ENCODE results near the gene C6orf136.

The C6orf136 gene

GRCh38 chr6:30601436-30601814, 45.5 kb upstream of the C6orf136 start:
- no peak overlapping the region for H3K4me3 ChIP-seq (ENCODE audit: low read length)
- no peak for DNase-seq (ENCODE audit: low read depth)
- TF ChIP-seq CTCF (IDR thresholded peaks at IDR 0.05; ENCODE audit: insufficient read depth, low read depth, low read length, missing control alignments), result no peak

- no peak overlapping the region for H3K4me3 ChIP-seq (ENCODE audit: low read length)
- DNase-seq (ENCODE audit: low read depth), result no peak
- TF ChIP-seq CTCF (IDR thresholded peaks at IDR 0.05; ENCODE audit: insufficient read depth, low read depth, low read length, missing control alignments), result no peak
Measured at GRCh38 chr6:30601815-30602641, 44.9 kb upstream of the C6orf136 start.

- no peak overlapping the region for H3K4me3 ChIP-seq (ENCODE audit: low read length)
- no peak for TF ChIP-seq CTCF (IDR thresholded peaks at IDR 0.05; ENCODE audit: insufficient read depth, low read depth, low read length, missing control alignments)
- no peak for DNase-seq (ENCODE audit: low read depth)
Measured at GRCh38 chr6:30603961-30604360, 43.0 kb upstream of the C6orf136 start.

- DNase-seq (ENCODE audit: low read depth), result no peak
- no peak overlapping the region for H3K4me3 ChIP-seq (ENCODE audit: low read length)
- no peak for TF ChIP-seq CTCF (IDR thresholded peaks at IDR 0.05; ENCODE audit: insufficient read depth, low read depth, low read length, missing control alignments)
Measured at GRCh38 chr6:30610065-30610464, 36.9 kb upstream of the C6orf136 start.

GRCh38 chr6:30611150-30611855, 35.6 kb upstream of the C6orf136 start:
- no peak for TF ChIP-seq CTCF (IDR thresholded peaks at IDR 0.05; ENCODE audit: insufficient read depth, low read depth, low read length, missing control alignments)
- H3K4me3 ChIP-seq (ENCODE audit: low read length), result no peak overlapping the region
- no peak for DNase-seq (ENCODE audit: low read depth)

- TF ChIP-seq CTCF (IDR thresholded peaks at IDR 0.05; ENCODE audit: insufficient read depth, low read depth, low read length, missing control alignments), result no peak
- no peak for DNase-seq (ENCODE audit: low read depth)
- H3K4me3 ChIP-seq (ENCODE audit: low read length), result no peak overlapping the region
Measured at GRCh38 chr6:30611856-30612194, 35.1 kb upstream of the C6orf136 start.
